ENCODE results near the gene SLC37A3.

- TF ChIP-seq POLR2A (IDR thresholded peaks at IDR 0.05) (no peak), CTCF (IDR thresholded peaks at IDR 0.05) (no peak)
Observed at GRCh38 chr7:140375323-140375722, 23.0 kb downstream of the SLC37A3 start.

All from ovary (tissue), 3 donors.